Measurements from ENCODE around the gene DPYSL5. TPM values are rescaled to one million over a fixed set of nuclear protein-coding genes. Genes with fewer than 3 reads are reported as not detected.

The DPYSL5 gene
- total and polyA plus RNA-seq, 3 donors from 2014 or later, result 2.8 to 22.3 (median 5.5) TPM

DNA sequence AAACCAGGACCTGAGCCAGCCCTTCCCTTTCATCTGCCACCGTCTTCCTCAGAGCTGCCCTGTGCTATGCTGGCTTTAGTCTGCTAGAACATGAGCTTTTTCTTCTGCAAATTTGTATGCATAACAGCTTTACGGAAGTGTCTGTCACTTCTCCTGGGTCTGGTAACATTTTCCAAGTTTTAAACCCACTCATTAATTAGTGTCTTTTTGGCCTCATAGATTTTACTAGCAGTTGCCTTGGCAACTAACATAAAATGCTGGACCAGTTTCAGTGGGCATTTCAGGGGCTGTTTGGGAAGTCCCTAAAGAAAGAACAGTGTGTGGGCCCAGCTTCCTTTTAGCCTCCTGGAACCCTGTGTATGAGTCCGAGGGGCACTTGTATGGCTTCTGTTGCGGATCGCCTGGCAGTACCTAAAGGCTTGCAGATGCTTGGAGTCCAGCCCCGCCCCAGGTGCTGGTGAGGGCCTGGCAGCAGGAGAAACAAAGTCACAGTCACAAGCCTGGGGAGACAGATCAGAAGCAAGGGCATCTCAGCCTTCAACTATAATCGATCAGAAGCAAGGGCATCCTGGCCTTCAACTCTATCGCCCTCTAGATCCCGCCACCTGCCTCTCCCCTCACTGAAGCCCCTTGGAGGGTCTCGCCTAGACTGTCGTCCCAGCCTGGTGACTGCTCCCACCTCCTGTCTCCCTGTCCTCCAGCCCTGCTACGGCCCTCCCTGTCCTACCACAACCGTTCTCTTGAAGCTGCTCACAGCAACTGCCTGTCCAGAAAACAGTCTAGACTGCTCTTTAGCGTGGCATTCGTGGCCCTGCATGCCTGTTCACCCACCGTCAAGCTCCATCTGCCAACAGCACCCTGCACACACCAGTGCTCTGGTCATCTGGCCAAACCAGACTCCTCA is 85.8 kb downstream of the DPYSL5 start:
- Histone ChIP-seq H3K4me1 (no peaks in the 10 kb centered on the region), H3K27me3 (no peaks in the 10 kb centered on the region), H3K27ac (no peak overlapping the region), H3K36me3 (ENCODE audit: low read depth, missing control alignments) (no peaks in the 10 kb centered on the region), H3K4me3 (no peak overlapping the region), H3K9me3 (no peaks in the 10 kb centered on the region)
- WGBS, 2 donors, result 91% methylated on average over 16 of the region's 16 CpGs
- DNase-seq, result no peak
- TF ChIP-seq POLR2A (IDR thresholded peaks at IDR 0.05), result no peak
- intact Hi-C loops (cut with DNase I; ENCODE audit: low total_unique reads), result no loop called here

DNA sequence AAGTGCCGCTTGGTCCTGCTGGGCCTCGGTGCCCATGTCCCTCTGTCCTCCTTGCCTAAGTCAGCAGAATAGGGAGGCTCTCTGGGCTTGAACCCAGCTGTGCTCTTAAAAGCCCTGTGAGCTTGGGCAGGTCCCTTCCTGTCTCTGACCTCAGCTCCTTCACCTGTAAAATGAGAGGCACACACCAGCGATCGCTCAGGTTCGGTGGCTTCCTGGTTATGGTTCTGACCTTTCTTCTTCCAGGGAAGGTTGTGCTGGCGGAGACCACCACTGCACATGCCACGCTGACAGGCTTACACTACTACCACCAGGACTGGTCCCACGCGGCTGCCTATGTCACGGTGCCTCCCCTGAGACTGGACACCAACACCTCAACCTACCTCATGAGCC is 86.4 kb downstream of the DPYSL5 start:
- TF ChIP-seq, protein P1, sequence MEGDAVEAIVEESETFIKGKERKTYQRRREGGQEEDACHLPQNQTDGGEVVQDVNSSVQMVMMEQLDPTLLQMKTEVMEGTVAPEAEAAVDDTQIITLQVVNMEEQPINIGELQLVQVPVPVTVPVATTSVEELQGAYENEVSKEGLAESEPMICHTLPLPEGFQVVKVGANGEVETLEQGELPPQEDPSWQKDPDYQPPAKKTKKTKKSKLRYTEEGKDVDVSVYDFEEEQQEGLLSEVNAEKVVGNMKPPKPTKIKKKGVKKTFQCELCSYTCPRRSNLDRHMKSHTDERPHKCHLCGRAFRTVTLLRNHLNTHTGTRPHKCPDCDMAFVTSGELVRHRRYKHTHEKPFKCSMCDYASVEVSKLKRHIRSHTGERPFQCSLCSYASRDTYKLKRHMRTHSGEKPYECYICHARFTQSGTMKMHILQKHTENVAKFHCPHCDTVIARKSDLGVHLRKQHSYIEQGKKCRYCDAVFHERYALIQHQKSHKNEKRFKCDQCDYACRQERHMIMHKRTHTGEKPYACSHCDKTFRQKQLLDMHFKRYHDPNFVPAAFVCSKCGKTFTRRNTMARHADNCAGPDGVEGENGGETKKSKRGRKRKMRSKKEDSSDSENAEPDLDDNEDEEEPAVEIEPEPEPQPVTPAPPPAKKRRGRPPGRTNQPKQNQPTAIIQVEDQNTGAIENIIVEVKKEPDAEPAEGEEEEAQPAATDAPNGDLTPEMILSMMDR (IDR thresholded peaks at IDR 0.05), result no peak
- no peak for TF ChIP-seq POLR2A (IDR thresholded peaks at IDR 0.05)
- Histone ChIP-seq H3K27me3 (no peaks in the 10 kb centered on the region), H3K36me3 (ENCODE audit: low read depth, missing control alignments) (no peaks in the 10 kb centered on the region), H3K4me3 (no peak overlapping the region), H3K27ac (no peak overlapping the region), H3K9me3 (no peaks in the 10 kb centered on the region), H3K4me1 (no peaks in the 10 kb centered on the region)
- intact Hi-C loops (cut with DNase I; ENCODE audit: low total_unique reads), result no loop called here
- WGBS, 2 donors, result 93 to 97% methylated on average over 10 of the region's 10 CpGs
- DNase-seq, result no peak

DNA sequence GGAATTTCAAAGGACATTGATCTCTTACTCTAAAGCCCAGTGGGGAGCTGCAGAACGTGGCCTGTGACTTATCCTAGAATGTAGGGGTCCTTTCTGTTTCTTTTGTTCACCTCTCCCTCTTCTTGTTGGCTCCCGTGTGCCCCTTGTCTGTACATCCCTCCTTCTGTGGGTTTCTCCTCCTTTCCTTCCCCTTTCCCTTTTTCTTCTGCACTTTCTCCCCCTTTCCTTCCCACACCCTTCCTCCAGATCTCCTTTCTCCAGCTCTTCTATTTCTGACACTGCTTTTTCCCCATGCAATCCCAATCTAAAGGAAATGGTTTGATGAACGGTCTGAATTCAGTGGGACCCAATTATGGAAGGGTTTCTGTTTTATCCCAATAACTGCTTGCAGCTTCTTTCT is 87.1 kb downstream of the DPYSL5 start:
- Histone ChIP-seq H3K9me3 (no peaks in the 10 kb centered on the region), H3K36me3 (ENCODE audit: low read depth, missing control alignments) (no peaks in the 10 kb centered on the region), H3K4me1 (no peaks in the 10 kb centered on the region), H3K27me3 (no peaks in the 10 kb centered on the region), H3K4me3 (no peak overlapping the region), H3K27ac (no peak overlapping the region)
- intact Hi-C loops (cut with DNase I; ENCODE audit: low total_unique reads), result no loop called here
- no peak for DNase-seq
- 84 to 88% methylated on average over 3 of the region's 3 CpGs for WGBS, 2 donors
- TF ChIP-seq, protein P1 (IDR thresholded peaks at IDR 0.05), result no peak
- no peak for TF ChIP-seq POLR2A (IDR thresholded peaks at IDR 0.05)

DNA sequence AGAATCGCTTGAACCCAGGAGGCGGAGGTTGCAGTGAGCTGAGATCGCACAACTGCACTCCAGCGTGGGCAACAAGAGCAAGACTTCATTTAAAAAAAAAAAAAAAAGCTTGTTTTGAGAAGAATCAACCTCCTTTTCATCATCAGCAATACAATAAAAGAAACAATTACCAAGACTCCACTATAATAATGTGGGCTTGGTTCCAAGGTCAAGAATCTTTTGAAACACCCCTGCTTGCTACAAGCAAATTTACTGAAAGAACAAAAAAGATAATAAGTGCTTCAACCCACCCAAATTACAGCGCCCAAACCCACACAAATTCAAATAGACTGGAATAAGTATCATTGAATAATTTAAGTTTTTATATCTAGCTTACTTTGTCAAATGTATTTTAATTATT is 88.9 kb downstream of the DPYSL5 start:
- H3K9me3 ChIP-seq, result no peaks in the 10 kb centered on the region
- no peaks in the 10 kb centered on the region for H3K27me3 ChIP-seq
- TF ChIP-seq, protein P1 (IDR thresholded peaks at IDR 0.05), result no peak
- no peak for TF ChIP-seq POLR2A (IDR thresholded peaks at IDR 0.05)
- no peak overlapping the region for H3K27ac ChIP-seq
- DNase-seq, result no peak
- WGBS, 2 donors, result 68 to 71% methylated on average over 5 of the region's 5 CpGs
- no peaks in the 10 kb centered on the region for H3K4me1 ChIP-seq
- H3K36me3 ChIP-seq (ENCODE audit: low read depth, missing control alignments), result no peaks in the 10 kb centered on the region
- H3K4me3 ChIP-seq, result no peak overlapping the region
- intact Hi-C loops (cut with DNase I; ENCODE audit: low total_unique reads), result no loop called here

DNA sequence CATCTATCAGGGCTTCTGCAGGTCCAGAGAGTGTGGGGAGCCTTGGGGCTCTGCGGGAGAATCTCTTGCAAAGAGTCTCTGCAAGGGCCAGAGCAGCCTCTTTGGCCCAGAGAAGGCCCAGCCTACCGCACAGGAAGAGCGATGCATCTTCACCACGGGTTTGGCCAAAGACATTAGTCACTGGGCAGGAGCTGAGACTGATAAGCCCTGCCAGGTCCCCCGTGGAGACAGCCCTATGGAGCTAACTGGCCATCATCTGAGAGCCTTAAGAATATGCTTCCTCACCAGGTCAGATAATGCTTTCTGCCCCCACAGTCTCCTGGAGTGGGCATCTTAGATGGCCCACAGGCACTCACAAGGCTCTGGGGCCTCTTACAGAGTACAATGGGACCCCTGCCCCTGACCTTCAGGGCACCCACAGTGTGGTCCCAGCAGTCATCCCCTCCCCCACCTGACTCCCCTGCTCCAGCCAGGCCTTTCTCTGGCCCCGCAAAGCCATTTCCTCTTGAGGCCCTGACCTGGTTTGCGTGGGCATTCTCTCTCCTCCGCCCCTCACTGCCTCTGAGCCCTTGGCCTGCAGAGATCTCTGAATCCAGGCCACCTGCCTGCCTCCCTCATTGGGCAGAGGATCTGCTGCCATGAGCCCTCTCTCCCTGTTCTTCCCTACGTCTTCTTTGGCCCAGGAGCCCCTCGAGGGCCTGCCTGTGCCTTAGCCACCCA is 90.6 kb downstream of the DPYSL5 start:
- Histone ChIP-seq H3K27me3 (no peaks in the 10 kb centered on the region), H3K4me3 (no peak overlapping the region), H3K27ac (no peak overlapping the region), H3K4me1 (no peaks in the 10 kb centered on the region), H3K9me3 (no peaks in the 10 kb centered on the region), H3K36me3 (ENCODE audit: low read depth, missing control alignments) (no peaks in the 10 kb centered on the region)
- WGBS, 2 donors, result 83 to 88% methylated on average over 10 of the region's 10 CpGs
- intact Hi-C loops (cut with DNase I; ENCODE audit: low total_unique reads), result no loop called here
- TF ChIP-seq POLR2A (IDR thresholded peaks at IDR 0.05), result no peak
- TF ChIP-seq, protein P1 (IDR thresholded peaks at IDR 0.05), result no peak
- no peak for DNase-seq
